CD4-positive, alpha-beta T cell (primary cell): ENCODE data around the gene IGF2BP3. TPM values are rescaled to one million over a fixed set of nuclear protein-coding genes. Genes with fewer than 3 reads are reported as not detected.
A peak's percentile ranks its signal among the peaks of the same experiment; 100 is the strongest.

Source experiments
- ATAC-seq: fragments of 200-7000 bp; cut with Tn5 transposase; one replicate; pipeline ENCODE4 v1.10.0; 2022; ENCODE audit warnings: mild to moderate bottlenecking; ENCODE audit not compliant: poor library complexity
- CTCF ChIA-PET: fragments of 350-600 bp; sonication (Branson Sonifier 250); formaldehyde crosslinking; loops from one replicate; lab custom pipeline; 2021; ENCODE audit warnings: antibody characterized with exemption, inconsistent platforms; lab: Charles Lee
- POLR2A ChIA-PET: fragments of 350-600 bp; sonication (Branson Sonifier 250); formaldehyde crosslinking; loops from one replicate; lab custom pipeline; 2021; ENCODE audit warnings: antibody characterized with exemption, inconsistent platforms; lab: Charles Lee
- DNase-seq, 14 experiments: peaks; one replicate each; pipeline ENCODE4 v3.0.0-alpha.2; 2013 to 2020; ENCODE audit warnings: mixed read lengths in 2 of 14
- H3K27ac ChIP-seq, 2 donors: one replicate each; pipeline versions ENCODE4 v1.5.1 to v1.7.0; 2013; ENCODE audit warnings: low read length in 2 of 2, low read depth in 1 of 2, mild to moderate bottlenecking in 1 of 2
- H3K27me3 ChIP-seq, 2 experiments: 1 replicate in 1 of 2; 2 replicates in 1 of 2; pipeline versions ENCODE4 v1.6.1 to v1.7.0; 2013; ENCODE audit warnings: low read length in 2 of 2, control low read depth in 1 of 2, mild to moderate bottlenecking in 1 of 2, moderate library complexity in 1 of 2; ENCODE audit not compliant: insufficient read depth in 2 of 2, control insufficient read depth in 1 of 2
- H3K36me3 ChIP-seq: one replicate; pipeline ENCODE4 v1.6.1; 2013; ENCODE audit warnings: low read length, control low read depth; ENCODE audit not compliant: insufficient read depth
- H3K4me1 ChIP-seq: one replicate; pipeline ENCODE4 v1.6.1; 2013; ENCODE audit warnings: low read length, control low read depth; ENCODE audit not compliant: insufficient read depth
- H3K4me3 ChIP-seq: one replicate; pipeline ENCODE4 v1.5.1; 2013; ENCODE audit warnings: mild to moderate bottlenecking, low read length, moderate library complexity
- H3K9me3 ChIP-seq, 2 experiments: 1 replicate in 1 of 2; 2 replicates in 1 of 2; pipeline versions ENCODE4 v1.6.1 to v1.7.0; 2013; ENCODE audit warnings: low read length in 2 of 2, mild to moderate bottlenecking in 2 of 2, control low read depth in 1 of 2, moderate library complexity in 1 of 2; ENCODE audit not compliant: control insufficient read depth in 1 of 2, insufficient read depth in 1 of 2
- H3K27ac Mint-ChIP-seq: one replicate; pipeline ENCODE4 v1.8.0; 2020; ENCODE audit warnings: mixed read lengths
- H3K27me3 Mint-ChIP-seq: one replicate; pipeline ENCODE4 v1.8.0; 2021; ENCODE audit warnings: mixed read lengths
- H3K36me3 Mint-ChIP-seq: one replicate; pipeline ENCODE4 v1.8.0; 2021; ENCODE audit warnings: low read depth, mixed read lengths
- H3K4me1 Mint-ChIP-seq: one replicate; pipeline ENCODE4 v1.8.0; 2021; ENCODE audit warnings: low read depth, mixed read lengths
- H3K4me3 Mint-ChIP-seq: one replicate; pipeline ENCODE4 v1.8.0; 2020; ENCODE audit warnings: mild to moderate bottlenecking, mixed read lengths
- H3K9me3 Mint-ChIP-seq: one replicate; pipeline ENCODE4 v1.8.0; 2020; ENCODE audit warnings: mixed read lengths
- CTCF ChIP-seq: fragments of 200-600 bp; IDR thresholded peaks from one replicate; pipeline ENCODE4 v1.8.0; 2022; ENCODE audit warnings: antibody characterized with exemption, mild to moderate bottlenecking
- intact Hi-C, 2 experiments: fragments of 100-400 bp; cut with DNase I in 1 of 2; cut with micrococcal nuclease in 1 of 2; formaldehyde crosslinking; loops; one replicate each; pipeline versions ENCODE4 v1.15.1 to v1.9.0; 2023 to 2025; cut with DNase I, micrococcal nuclease
- total RNA-seq, 174 experiments: library from RNA in 2 of 174; stranded (reverse) in 2 of 174; gene quantifications; one replicate each; pipeline ENCODE4 v1.2.3 and lab custom pipeline; 2021 to 2026

The IGF2BP3 gene
- total RNA-seq, 2 experiments from 2014 or later = not detected

- ATAC-seq = peak; percentile 60
- CTCF ChIA-PET = interaction anchor here (0.8 kb wide), 1 partner anchor 27 kb away, joined by 3 read pairs; no protein-coding TSS in a partner anchor
- H3K9me3 Mint-ChIP-seq = no peaks in the 10 kb centered on the region
- H3K27ac Mint-ChIP-seq = no peak overlapping the region
- H3K4me3 Mint-ChIP-seq = no peak overlapping the region
- Histone ChIP-seq H3K4me1 (peaks cover 4% of the 10 kb centered on the region), H3K27ac (no peak overlapping the region), H3K36me3 (no peaks in the 10 kb centered on the region), H3K27me3 (no peaks in the 10 kb centered on the region), H3K4me3 (no peak overlapping the region), H3K9me3 (no peaks in the 10 kb centered on the region)
- intact Hi-C loops = no loop called here
- POLR2A ChIA-PET = no interaction called here
- peak in 8 of 14 experiments; percentile 4 to 65 (median 22) for DNase-seq
- no peaks in the 10 kb centered on the region for H3K27me3 Mint-ChIP-seq
- H3K4me1 Mint-ChIP-seq = peaks cover 17% of the 10 kb centered on the region
- no peak for TF ChIP-seq CTCF
- H3K36me3 Mint-ChIP-seq = no peaks in the 10 kb centered on the region
These were observed 96.9 kb downstream of the IGF2BP3 start for GRCh38 chr7:23373151-23374004.

- intact Hi-C loops = no loop called here
- no peaks in the 10 kb centered on the region for H3K36me3 ChIP-seq
- H3K36me3 Mint-ChIP-seq = no peaks in the 10 kb centered on the region
- peaks cover 4% of the 10 kb centered on the region for H3K4me1 ChIP-seq
- no peak overlapping the region for H3K4me3 ChIP-seq
- H3K9me3 Mint-ChIP-seq = no peaks in the 10 kb centered on the region
- no peak overlapping the region for H3K4me3 Mint-ChIP-seq
- no peaks in the 10 kb centered on the region for H3K9me3 ChIP-seq
- H3K27me3 Mint-ChIP-seq = no peaks in the 10 kb centered on the region
- peaks cover 17% of the 10 kb centered on the region for H3K4me1 Mint-ChIP-seq
- POLR2A ChIA-PET = no interaction called here
- H3K27ac ChIP-seq = no peak overlapping the region
- TF ChIP-seq CTCF = no peak
- CTCF ChIA-PET = interaction anchor here (1.8 kb wide), 1 partner anchor 100 kb away, joined by 6 read pairs; no protein-coding TSS in a partner anchor
- DNase-seq (no peak), ATAC-seq (no peak)
- no peaks in the 10 kb centered on the region for H3K27me3 ChIP-seq
- no peak overlapping the region for H3K27ac Mint-ChIP-seq
These were observed 97.7 kb downstream of the IGF2BP3 start for GRCh38 chr7:23372611-23373010.

- no peak overlapping the region for H3K4me3 ChIP-seq
- Mint-ChIP-seq H3K9me3 (no peaks in the 10 kb centered on the region), H3K27ac (no peak overlapping the region), H3K27me3 (no peaks in the 10 kb centered on the region), H3K36me3 (no peaks in the 10 kb centered on the region), H3K4me1 (peaks cover 17% of the 10 kb centered on the region), H3K4me3 (no peak overlapping the region)
- H3K27me3 ChIP-seq = no peaks in the 10 kb centered on the region
- no peak for ATAC-seq
- POLR2A ChIA-PET = no interaction called here
- intact Hi-C loops = no loop called here
- TF ChIP-seq CTCF = no peak
- no peaks in the 10 kb centered on the region for H3K36me3 ChIP-seq
- peaks cover 4% of the 10 kb centered on the region for H3K4me1 ChIP-seq
- no peaks in the 10 kb centered on the region for H3K9me3 ChIP-seq
- DNase-seq = no peak
- no peak overlapping the region for H3K27ac ChIP-seq
- CTCF ChIA-PET = interaction anchor here (0.5 to 1.8 kb wide), 2 partner anchors 99 to 115 kb away, joined by 3 to 6 read pairs; no protein-coding TSS in a partner anchor
These were observed 98.6 kb downstream of the IGF2BP3 start for GRCh38 chr7:23371654-23372053.
